ENCODE measurements around the gene SEC14L1. TPM values are rescaled to one million over a fixed set of nuclear protein-coding genes. Genes with fewer than 3 reads are reported as not detected.

Gene SEC14L1
- total RNA-seq, 1 experiment from 2014 or later, result 25.8 TPM

DNA sequence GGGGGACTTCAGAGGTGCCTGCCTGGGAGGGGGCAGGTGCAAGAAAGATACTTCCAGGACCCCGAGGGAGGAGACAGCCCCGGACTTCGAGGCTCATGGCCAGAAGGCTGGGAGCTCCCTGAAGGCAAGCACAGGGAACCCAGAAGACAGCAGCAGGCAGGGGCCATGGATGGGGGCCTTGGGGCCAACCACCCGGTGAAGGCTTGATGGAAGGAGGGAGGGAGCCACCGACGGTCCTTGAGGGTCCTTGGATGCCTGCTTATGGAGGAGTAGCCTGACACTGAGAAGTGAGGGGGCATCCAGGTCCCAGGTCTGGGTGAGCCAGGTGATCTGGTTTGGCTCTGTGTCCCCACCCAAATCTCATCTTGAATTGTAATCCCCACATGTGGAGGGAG is 89.7 kb downstream of the SEC14L1 start:
- H3K4me3 Mint-ChIP-seq (ENCODE audit: unreplicated experiment), result no peak overlapping the region
- DNase-seq (ENCODE audit: unreplicated experiment), result no peak
- BruUV-seq (replicated peaks), result no TSS peak
- CTCF ChIA-PET, result no interaction called here
- peaks cover 7% of the 10 kb centered on the region for H3K4me1 Mint-ChIP-seq (ENCODE audit: insufficient read depth, unreplicated experiment)
- POLR2A ChIA-PET, result no interaction called here
- TF ChIP-seq, protein P1, sequence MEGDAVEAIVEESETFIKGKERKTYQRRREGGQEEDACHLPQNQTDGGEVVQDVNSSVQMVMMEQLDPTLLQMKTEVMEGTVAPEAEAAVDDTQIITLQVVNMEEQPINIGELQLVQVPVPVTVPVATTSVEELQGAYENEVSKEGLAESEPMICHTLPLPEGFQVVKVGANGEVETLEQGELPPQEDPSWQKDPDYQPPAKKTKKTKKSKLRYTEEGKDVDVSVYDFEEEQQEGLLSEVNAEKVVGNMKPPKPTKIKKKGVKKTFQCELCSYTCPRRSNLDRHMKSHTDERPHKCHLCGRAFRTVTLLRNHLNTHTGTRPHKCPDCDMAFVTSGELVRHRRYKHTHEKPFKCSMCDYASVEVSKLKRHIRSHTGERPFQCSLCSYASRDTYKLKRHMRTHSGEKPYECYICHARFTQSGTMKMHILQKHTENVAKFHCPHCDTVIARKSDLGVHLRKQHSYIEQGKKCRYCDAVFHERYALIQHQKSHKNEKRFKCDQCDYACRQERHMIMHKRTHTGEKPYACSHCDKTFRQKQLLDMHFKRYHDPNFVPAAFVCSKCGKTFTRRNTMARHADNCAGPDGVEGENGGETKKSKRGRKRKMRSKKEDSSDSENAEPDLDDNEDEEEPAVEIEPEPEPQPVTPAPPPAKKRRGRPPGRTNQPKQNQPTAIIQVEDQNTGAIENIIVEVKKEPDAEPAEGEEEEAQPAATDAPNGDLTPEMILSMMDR (IDR thresholded peaks at IDR 0.05; ENCODE audit: unreplicated experiment), result no peak
- peaks cover 8% of the 10 kb centered on the region for H3K9me3 Mint-ChIP-seq (ENCODE audit: unreplicated experiment)
- H3K27ac Mint-ChIP-seq (ENCODE audit: low read depth, unreplicated experiment), result no peak overlapping the region
- intact Hi-C loops (cut with micrococcal nuclease), result no loop called here
- H3K36me3 Mint-ChIP-seq (ENCODE audit: insufficient read depth, unreplicated experiment), result peaks cover 5% of the 10 kb centered on the region
- H3K27me3 Mint-ChIP-seq (ENCODE audit: insufficient read depth, unreplicated experiment), result no peaks in the 10 kb centered on the region

- ChIA-PET CTCF (no interaction called here), POLR2A (no interaction called here)
- H3K4me3 Mint-ChIP-seq (ENCODE audit: unreplicated experiment), result no peak overlapping the region
- TF ChIP-seq, protein P1 (IDR thresholded peaks at IDR 0.05; ENCODE audit: unreplicated experiment), result no peak
- no peak for DNase-seq (ENCODE audit: unreplicated experiment)
- no TSS peak for BruUV-seq (replicated peaks)
- peaks cover 8% of the 10 kb centered on the region for H3K9me3 Mint-ChIP-seq (ENCODE audit: unreplicated experiment)
- H3K4me1 Mint-ChIP-seq (ENCODE audit: insufficient read depth, unreplicated experiment), result peaks cover 7% of the 10 kb centered on the region
- H3K36me3 Mint-ChIP-seq (ENCODE audit: insufficient read depth, unreplicated experiment), result peaks cover 5% of the 10 kb centered on the region
- H3K27me3 Mint-ChIP-seq (ENCODE audit: insufficient read depth, unreplicated experiment), result no peaks in the 10 kb centered on the region
- intact Hi-C loops (cut with micrococcal nuclease), result no loop called here
- no peak overlapping the region for H3K27ac Mint-ChIP-seq (ENCODE audit: low read depth, unreplicated experiment)
These were observed 90.5 kb downstream of the SEC14L1 start for GRCh38 chr17:77231076-77231871.

- Mint-ChIP-seq H3K4me3 (ENCODE audit: unreplicated experiment) (no peak overlapping the region), H3K27ac (ENCODE audit: low read depth, unreplicated experiment) (peak overlapping the region; percentile 10), H3K9me3 (ENCODE audit: unreplicated experiment) (peaks cover 8% of the 10 kb centered on the region), H3K4me1 (ENCODE audit: insufficient read depth, unreplicated experiment) (peaks cover 7% of the 10 kb centered on the region), H3K36me3 (ENCODE audit: insufficient read depth, unreplicated experiment) (peaks cover 5% of the 10 kb centered on the region), H3K27me3 (ENCODE audit: insufficient read depth, unreplicated experiment) (no peaks in the 10 kb centered on the region)
- POLR2A ChIA-PET, result interaction anchor here (0.5 to 0.6 kb wide), 2 partner anchors 21 to 46 kb away, joined by 3 to 4 read pairs; no protein-coding TSS in a partner anchor
- no peak for DNase-seq (ENCODE audit: unreplicated experiment)
- BruUV-seq (replicated peaks), result no TSS peak
- CTCF ChIA-PET, result interaction anchor here (0.7 to 4.4 kb wide), 2 partner anchors 146 to 353 kb away, joined by 3 to 19 read pairs; no protein-coding TSS in a partner anchor
- TF ChIP-seq, protein P1 (IDR thresholded peaks at IDR 0.05; ENCODE audit: unreplicated experiment), result no peak
- intact Hi-C loops (cut with micrococcal nuclease), result no loop called here
These were observed 92.4 kb downstream of the SEC14L1 start for GRCh38 chr17:77233127-77233526.

DNA sequence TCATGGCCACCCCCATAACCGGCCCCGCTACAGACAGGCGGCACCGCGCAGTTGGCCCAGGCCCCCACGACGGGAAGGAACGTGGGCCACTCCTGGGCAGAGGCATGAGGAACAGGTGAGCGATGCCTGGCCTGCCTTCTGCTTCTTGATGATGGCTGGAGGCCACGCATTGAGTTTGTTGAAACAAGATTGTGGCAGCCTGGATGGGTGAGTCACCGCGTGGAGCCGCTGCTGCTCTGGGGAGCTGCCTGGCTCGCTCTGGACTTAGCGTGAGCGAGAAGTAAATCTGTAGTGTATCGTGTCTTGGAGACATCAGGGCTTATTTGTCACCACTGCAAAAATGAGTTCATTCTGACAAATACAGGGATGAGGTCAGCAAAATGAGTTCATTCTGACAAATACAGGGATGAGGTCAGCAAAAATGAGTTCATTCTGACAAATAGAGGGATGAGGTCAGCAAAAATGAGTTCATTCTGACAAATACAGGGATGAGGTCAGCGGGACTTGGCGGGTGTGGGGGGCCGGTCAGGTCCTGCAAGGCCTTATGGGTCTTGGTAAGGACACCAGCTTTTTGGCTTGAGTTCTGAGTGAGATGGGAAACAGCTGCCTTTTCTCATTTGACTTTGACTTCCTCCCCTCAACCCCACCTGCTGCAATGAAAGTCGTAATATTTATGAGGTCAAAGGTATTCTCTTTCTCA is 93.0 kb downstream of the SEC14L1 start:
- intact Hi-C loops (cut with micrococcal nuclease), result no loop called here
- no peaks in the 10 kb centered on the region for H3K27me3 Mint-ChIP-seq (ENCODE audit: insufficient read depth, unreplicated experiment)
- peaks cover 5% of the 10 kb centered on the region for H3K36me3 Mint-ChIP-seq (ENCODE audit: insufficient read depth, unreplicated experiment)
- DNase-seq (ENCODE audit: unreplicated experiment), result peak; percentile 77
- H3K4me1 Mint-ChIP-seq (ENCODE audit: insufficient read depth, unreplicated experiment), result peaks cover 7% of the 10 kb centered on the region
- ChIA-PET CTCF (interaction anchor here (0.7 to 4.4 kb wide), 3 partner anchors 147 to 353 kb away, joined by 3 to 19 read pairs (median 5); no protein-coding TSS in a partner anchor), POLR2A (interaction anchor here (0.5 to 1.1 kb wide), 6 partner anchors 17 to 177 kb away, joined by 3 to 4 read pairs (median 3); no protein-coding TSS in a partner anchor)
- peaks cover 8% of the 10 kb centered on the region for H3K9me3 Mint-ChIP-seq (ENCODE audit: unreplicated experiment)
- BruUV-seq (replicated peaks), result no TSS peak
- peak overlapping the region; percentile 10 for H3K27ac Mint-ChIP-seq (ENCODE audit: low read depth, unreplicated experiment)
- no peak overlapping the region for H3K4me3 Mint-ChIP-seq (ENCODE audit: unreplicated experiment)
- TF ChIP-seq, protein P1 (IDR thresholded peaks at IDR 0.05; ENCODE audit: unreplicated experiment), result no peak

All from MCF 10A (cell line).